ENCODE results near the gene PSMG2. TPM values are rescaled to one million over a fixed set of nuclear protein-coding genes. Genes with fewer than 3 reads are reported as not detected.

The PSMG2 gene
- total and polyA plus RNA-seq, 7 experiments from 2014 or later: 49.9 to 126 (median 59.9) TPM

GRCh38 chr18:12748671-12749070, 45.8 kb downstream of the PSMG2 start:
- DNase-seq: no peak
- Mint-ChIP-seq H3K4me3 (no peak overlapping the region), H3K4me1 (peaks cover 7 to 34% (median 23%) of the 10 kb centered on the region in 7 donors), H3K36me3 (no peaks in the 10 kb centered on the region), H3K27me3 (no peaks in the 10 kb centered on the region), H3K27ac (peak overlapping the region in 2 of 9 donors; percentile 23 to 24), H3K9me3 (peaks cover 0 to 2% (median 0%) of the 10 kb centered on the region in 11 donors)
- ChIA-PET POLR2A (interaction anchor here (1.0 kb wide), 1 partner anchor 242 kb away, joined by 4 read pairs; no protein-coding TSS in a partner anchor), CTCF (interaction anchor here (0.6 to 1.1 kb wide), 3 partner anchors 145 to 236 kb away, joined by 3 to 8 read pairs (median 4); no protein-coding TSS in a partner anchor)
- Histone ChIP-seq H3K27me3 (ENCODE audit: control insufficient read depth in 2 of 2, insufficient read depth in 2 of 2, low read length in 2 of 2) (no peaks in the 10 kb centered on the region), H3K9me3 (ENCODE audit: control insufficient read depth in 2 of 3, low read length in 3 of 3) (no peaks in the 10 kb centered on the region), H3K4me3 (ENCODE audit: low read length) (no peak overlapping the region), H3K36me3 (ENCODE audit: control insufficient read depth in 2 of 3, insufficient read depth in 3 of 3, low read length in 3 of 3) (no peaks in the 10 kb centered on the region), H3K27ac (ENCODE audit: low read depth, low read length) (no peak overlapping the region), H3K4me1 (ENCODE audit: control insufficient read depth in 2 of 2, insufficient read depth in 2 of 2, low read length in 2 of 2) (peaks cover 0 to 9% of the 10 kb centered on the region in 2 donors)
- ATAC-seq: no peak
- intact Hi-C loops (cut with micrococcal nuclease): loop anchor here in 1 of 2 donors (5.0 to 10.0 kb wide), 2 partner anchors 46 to 134 kb away; partner anchors contain the start of gene PTPN2

DNA sequence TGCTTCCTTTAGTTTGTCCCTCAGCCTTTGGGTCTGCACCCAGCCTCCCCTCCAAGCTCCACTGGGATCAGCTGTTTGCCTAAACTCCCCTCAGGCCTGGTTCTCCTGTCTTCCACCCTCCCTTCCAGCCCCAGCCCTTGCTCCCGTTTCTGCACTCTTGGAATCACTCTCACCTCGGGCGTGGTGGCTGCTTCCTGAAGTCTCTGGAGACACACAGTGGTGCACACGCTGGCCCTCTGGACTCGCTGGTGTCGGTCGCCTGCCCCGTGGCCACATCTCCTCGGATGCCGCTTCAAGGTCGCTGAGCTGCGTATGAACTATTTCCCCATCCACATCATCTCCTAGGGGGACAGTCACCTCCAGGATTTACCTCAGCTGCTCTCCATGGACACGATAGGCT, 46.3 kb downstream of the PSMG2 start:
- POLR2A ChIA-PET: interaction anchor here (1.0 kb wide), 1 partner anchor 242 kb away, joined by 4 read pairs; no protein-coding TSS in a partner anchor
- H3K27ac ChIP-seq (ENCODE audit: low read depth, low read length): no peak overlapping the region
- Mint-ChIP-seq H3K4me3 (peak overlapping the region in 3 of 10 donors; percentile 3 to 18 (median 3)), H3K4me1 (peaks cover 5 to 34% (median 23%) of the 10 kb centered on the region in 7 donors), H3K9me3 (peaks cover 0 to 1% (median 0%) of the 10 kb centered on the region in 11 donors), H3K27me3 (no peaks in the 10 kb centered on the region), H3K36me3 (peaks cover 0 to under 1% (median 0%) of the 10 kb centered on the region in 5 donors), H3K27ac (peak overlapping the region in 5 of 9 donors; percentile 15 to 75 (median 30))
- H3K9me3 ChIP-seq (ENCODE audit: control insufficient read depth in 2 of 3, low read length in 3 of 3): no peaks in the 10 kb centered on the region
- H3K36me3 ChIP-seq (ENCODE audit: control insufficient read depth in 2 of 3, insufficient read depth in 3 of 3, low read length in 3 of 3): no peaks in the 10 kb centered on the region
- ATAC-seq (no peak), DNase-seq (no peak)
- peaks cover 0 to 9% of the 10 kb centered on the region in 2 donors for H3K4me1 ChIP-seq (ENCODE audit: control insufficient read depth in 2 of 2, insufficient read depth in 2 of 2, low read length in 2 of 2)
- no peak overlapping the region for H3K4me3 ChIP-seq (ENCODE audit: low read length)
- no peaks in the 10 kb centered on the region for H3K27me3 ChIP-seq (ENCODE audit: control insufficient read depth in 2 of 2, insufficient read depth in 2 of 2, low read length in 2 of 2)
- CTCF ChIA-PET: interaction anchor here (0.6 to 0.7 kb wide), 2 partner anchors 144 to 236 kb away, joined by 3 to 4 read pairs; no protein-coding TSS in a partner anchor
- intact Hi-C loops (cut with micrococcal nuclease): loop anchor here in 1 of 2 donors (5.0 to 10.0 kb wide), 2 partner anchors 46 to 133 kb away; partner anchors contain the start of gene PTPN2

DNA sequence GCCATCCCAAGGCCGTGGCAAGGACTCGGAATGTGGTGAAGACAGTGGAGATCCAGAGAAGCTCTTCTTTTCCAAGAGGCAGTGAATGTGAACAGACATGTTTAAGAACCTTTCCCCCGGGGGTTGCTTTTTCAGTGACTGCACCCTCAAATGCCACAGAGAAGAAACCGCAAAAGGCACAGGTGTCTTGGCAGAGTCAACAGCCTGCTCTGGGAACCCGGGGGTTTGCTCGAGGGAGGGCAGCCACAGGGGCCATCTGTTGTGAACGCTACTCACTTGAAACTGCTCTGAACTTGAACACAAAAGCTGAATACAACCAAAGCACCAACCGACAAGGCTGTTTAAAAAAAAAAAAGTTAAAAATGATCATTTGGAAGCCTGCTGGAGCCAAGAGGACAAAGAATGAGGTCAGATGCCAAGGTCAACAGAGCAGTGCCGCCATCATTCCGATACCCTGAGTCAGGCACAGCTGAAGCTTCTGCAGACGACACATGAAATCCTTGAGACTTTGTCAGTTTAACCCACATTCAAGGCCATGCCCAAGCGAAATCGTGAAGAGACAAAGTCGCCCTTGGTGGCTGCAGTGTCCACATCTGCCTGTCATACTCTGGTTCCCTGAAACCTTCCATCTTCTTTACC, 47.4 kb downstream of the PSMG2 start:
- CTCF ChIA-PET: interaction anchor here (0.5 kb wide), 1 partner anchor 17 kb away, joined by 3 read pairs; no protein-coding TSS in a partner anchor
- no peak for ATAC-seq
- no peaks in the 10 kb centered on the region for H3K27me3 Mint-ChIP-seq
- no peak overlapping the region for H3K4me3 ChIP-seq (ENCODE audit: low read length)
- peaks cover 5 to 34% (median 23%) of the 10 kb centered on the region in 7 donors for H3K4me1 Mint-ChIP-seq
- H3K27ac Mint-ChIP-seq: peak overlapping the region; percentile 35 to 90 (median 72)
- peak overlapping the region; percentile 18 to 72 (median 63) for H3K4me3 Mint-ChIP-seq
- no peaks in the 10 kb centered on the region for H3K36me3 ChIP-seq (ENCODE audit: control insufficient read depth in 2 of 3, insufficient read depth in 3 of 3, low read length in 3 of 3)
- no peaks in the 10 kb centered on the region for H3K9me3 ChIP-seq (ENCODE audit: control insufficient read depth in 2 of 3, low read length in 3 of 3)
- peaks cover 0 to 3% (median 0%) of the 10 kb centered on the region in 5 donors for H3K36me3 Mint-ChIP-seq
- no peak overlapping the region for H3K27ac ChIP-seq (ENCODE audit: low read depth, low read length)
- POLR2A ChIA-PET: no interaction called here
- DNase-seq: peak in 7 of 9 donors; percentile 16 to 45 (median 32)
- H3K4me1 ChIP-seq (ENCODE audit: control insufficient read depth in 2 of 2, insufficient read depth in 2 of 2, low read length in 2 of 2): peaks cover 0 to 9% of the 10 kb centered on the region in 2 donors
- intact Hi-C loops (cut with micrococcal nuclease): no loop called here
- no peaks in the 10 kb centered on the region for H3K9me3 Mint-ChIP-seq
- H3K27me3 ChIP-seq (ENCODE audit: control insufficient read depth in 2 of 2, insufficient read depth in 2 of 2, low read length in 2 of 2): no peaks in the 10 kb centered on the region

DNA sequence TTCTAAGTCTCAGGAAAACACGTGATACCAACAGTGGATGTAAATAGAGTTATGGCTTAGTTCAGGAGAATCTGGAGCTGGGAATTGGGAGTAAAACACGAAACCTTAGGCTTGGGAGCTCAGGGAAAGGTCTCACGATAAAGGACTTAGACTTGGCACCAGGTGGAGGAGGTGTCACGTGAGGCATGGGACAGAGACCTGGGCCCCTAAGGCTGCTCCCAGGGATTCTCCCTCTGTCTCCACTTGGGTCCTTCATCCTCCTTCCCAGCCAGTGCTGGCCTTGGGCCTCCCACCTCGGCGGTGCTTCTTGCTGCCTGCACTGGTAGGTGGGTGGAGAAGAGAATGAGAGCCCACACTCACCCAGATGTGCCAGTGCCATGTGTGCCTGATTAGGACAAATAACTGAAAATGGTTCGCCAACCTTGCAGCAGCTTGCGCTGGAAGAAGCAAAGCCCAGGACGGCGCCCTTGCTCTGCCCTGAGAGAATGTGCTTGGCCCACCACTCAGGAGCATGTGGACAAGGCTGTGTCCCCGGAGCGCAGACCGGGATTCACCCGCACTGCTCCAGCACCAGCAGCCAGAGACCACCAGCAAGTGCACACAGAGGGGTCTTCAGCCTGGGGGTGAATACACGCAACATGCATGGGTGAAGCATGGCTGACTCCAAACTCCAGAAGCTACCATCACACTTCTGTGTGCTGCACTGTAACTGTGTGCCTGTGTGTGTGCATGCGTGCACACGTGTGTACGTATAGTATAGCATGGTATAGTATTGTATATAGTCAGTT, 48.1 kb downstream of the PSMG2 start:
- H3K9me3 ChIP-seq (ENCODE audit: control insufficient read depth in 2 of 3, low read length in 3 of 3): no peaks in the 10 kb centered on the region
- H3K36me3 ChIP-seq (ENCODE audit: control insufficient read depth in 2 of 3, insufficient read depth in 3 of 3, low read length in 3 of 3): no peaks in the 10 kb centered on the region
- H3K27ac ChIP-seq (ENCODE audit: low read depth, low read length): no peak overlapping the region
- ATAC-seq (no peak), DNase-seq (no peak)
- peaks cover 5 to 34% (median 23%) of the 10 kb centered on the region in 7 donors for H3K4me1 Mint-ChIP-seq
- CTCF ChIA-PET: no interaction called here
- H3K4me3 ChIP-seq (ENCODE audit: low read length): no peak overlapping the region
- no peaks in the 10 kb centered on the region for H3K27me3 ChIP-seq (ENCODE audit: control insufficient read depth in 2 of 2, insufficient read depth in 2 of 2, low read length in 2 of 2)
- no peaks in the 10 kb centered on the region for H3K9me3 Mint-ChIP-seq
- intact Hi-C loops (cut with micrococcal nuclease): no loop called here
- H3K27ac Mint-ChIP-seq: peak overlapping the region in 7 of 9 donors; percentile 48 to 90 (median 75)
- peaks cover 0 to 9% of the 10 kb centered on the region in 2 donors for H3K4me1 ChIP-seq (ENCODE audit: control insufficient read depth in 2 of 2, insufficient read depth in 2 of 2, low read length in 2 of 2)
- H3K36me3 Mint-ChIP-seq: peaks cover 0 to 3% (median 0%) of the 10 kb centered on the region in 5 donors
- H3K27me3 Mint-ChIP-seq: no peaks in the 10 kb centered on the region
- H3K4me3 Mint-ChIP-seq: peak overlapping the region in 5 of 10 donors; percentile 33 to 72 (median 68)
- POLR2A ChIA-PET: no interaction called here

DNA sequence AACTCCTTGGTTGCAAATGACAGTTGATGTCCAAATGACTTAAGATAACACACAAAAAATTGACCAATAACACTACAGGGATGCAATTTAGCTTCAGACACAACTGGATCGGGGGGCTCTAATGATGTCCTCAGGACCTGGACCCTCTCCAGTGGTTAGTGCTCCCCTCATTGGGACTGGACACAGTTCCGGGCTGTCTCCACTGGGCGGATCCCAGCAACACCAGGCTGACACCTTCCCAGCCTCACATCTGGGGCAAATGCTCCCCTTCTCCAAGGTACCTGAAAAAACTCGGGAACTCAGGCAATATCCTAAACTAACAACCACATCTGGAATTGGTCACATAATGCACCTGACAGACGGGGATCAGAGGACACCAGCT, 48.7 kb downstream of the PSMG2 start:
- Histone ChIP-seq H3K4me1 (ENCODE audit: control insufficient read depth in 2 of 2, insufficient read depth in 2 of 2, low read length in 2 of 2) (peaks cover 0 to 9% of the 10 kb centered on the region in 2 donors), H3K9me3 (ENCODE audit: control insufficient read depth in 2 of 3, low read length in 3 of 3) (no peaks in the 10 kb centered on the region), H3K27ac (ENCODE audit: low read depth, low read length) (no peak overlapping the region), H3K4me3 (ENCODE audit: low read length) (no peak overlapping the region), H3K36me3 (ENCODE audit: control insufficient read depth in 2 of 3, insufficient read depth in 3 of 3, low read length in 3 of 3) (no peaks in the 10 kb centered on the region), H3K27me3 (ENCODE audit: control insufficient read depth in 2 of 2, insufficient read depth in 2 of 2, low read length in 2 of 2) (no peaks in the 10 kb centered on the region)
- Mint-ChIP-seq H3K36me3 (peaks cover 0 to 3% (median under 1%) of the 10 kb centered on the region in 5 donors), H3K4me1 (peaks cover 5 to 34% (median 23%) of the 10 kb centered on the region in 7 donors), H3K27me3 (no peaks in the 10 kb centered on the region), H3K9me3 (peaks cover 0 to under 1% (median 0%) of the 10 kb centered on the region in 11 donors), H3K27ac (no peak overlapping the region), H3K4me3 (no peak overlapping the region)
- ATAC-seq (no peak), DNase-seq (no peak)
- ChIA-PET POLR2A (no interaction called here), CTCF (no interaction called here)
- intact Hi-C loops (cut with micrococcal nuclease): no loop called here

- intact Hi-C loops (cut with micrococcal nuclease): no loop called here
- Histone ChIP-seq H3K9me3 (ENCODE audit: control insufficient read depth in 2 of 3, low read length in 3 of 3) (no peaks in the 10 kb centered on the region), H3K4me3 (ENCODE audit: low read length) (no peak overlapping the region), H3K27ac (ENCODE audit: low read depth, low read length) (no peak overlapping the region), H3K27me3 (ENCODE audit: control insufficient read depth in 2 of 2, insufficient read depth in 2 of 2, low read length in 2 of 2) (no peaks in the 10 kb centered on the region), H3K36me3 (ENCODE audit: control insufficient read depth in 2 of 3, insufficient read depth in 3 of 3, low read length in 3 of 3) (no peaks in the 10 kb centered on the region), H3K4me1 (ENCODE audit: control insufficient read depth in 2 of 2, insufficient read depth in 2 of 2, low read length in 2 of 2) (peaks cover 0 to 9% of the 10 kb centered on the region in 2 donors)
- ChIA-PET CTCF (interaction anchor here (0.7 kb wide), 1 partner anchor 8 kb away, joined by 3 read pairs; no protein-coding TSS in a partner anchor), POLR2A (no interaction called here)
- no peak for DNase-seq
- H3K36me3 Mint-ChIP-seq: peaks cover 0 to 4% (median 3%) of the 10 kb centered on the region in 5 donors
- peaks cover 0 to 2% (median 0%) of the 10 kb centered on the region in 11 donors for H3K9me3 Mint-ChIP-seq
- no peak overlapping the region for H3K4me3 Mint-ChIP-seq
- no peak for ATAC-seq
- no peaks in the 10 kb centered on the region for H3K27me3 Mint-ChIP-seq
- H3K27ac Mint-ChIP-seq: no peak overlapping the region
- H3K4me1 Mint-ChIP-seq: peaks cover 5 to 34% (median 23%) of the 10 kb centered on the region in 7 donors
Observed at GRCh38 chr18:12751891-12752290, 49.0 kb downstream of the PSMG2 start.

All from naive thymus-derived CD4-positive, alpha-beta T cell (primary cell).